Neural crest cell (in vitro differentiated cells): ENCODE measurements around the gene OSM. TPM values are rescaled to one million over a fixed set of nuclear protein-coding genes. Genes with fewer than 3 reads are reported as not detected.

Source experiments
- DNase-seq: peaks from one replicate; pipeline ENCODE4 v3.0.0; 2021; ENCODE audit warnings: low read depth, mixed read lengths, low spot score
- H3K27ac Mint-ChIP-seq: one replicate; pipeline ENCODE4 v1.8.0; 2021; ENCODE audit warnings: mild to moderate bottlenecking, mixed read lengths; ENCODE audit not compliant: unreplicated experiment
- H3K27me3 Mint-ChIP-seq: 2 replicates; pipeline ENCODE4 v1.8.0; 2021; ENCODE audit warnings: low read depth, mild to moderate bottlenecking, mixed read lengths
- H3K36me3 Mint-ChIP-seq: 2 replicates; pipeline ENCODE4 v1.8.0; 2021; ENCODE audit warnings: low read depth, mild to moderate bottlenecking, mixed read lengths
- H3K4me1 Mint-ChIP-seq: 2 replicates; pipeline ENCODE4 v1.8.0; 2021; ENCODE audit warnings: mixed read lengths
- H3K4me3 Mint-ChIP-seq: one replicate; pipeline ENCODE4 v1.8.0; 2021; ENCODE audit warnings: mild to moderate bottlenecking, mixed read lengths
- H3K9me3 Mint-ChIP-seq: 2 replicates; pipeline ENCODE4 v1.8.0; 2021; ENCODE audit warnings: mixed read lengths
- long read RNA-seq: library from polyadenylated mRNA; unstranded; transcript quantifications from one replicate; pipeline ENCODE4 v2.0.0, GENCODE V29; 2020
- total RNA-seq: library from RNA; stranded (reverse); gene quantifications from 2 replicates; pipeline ENCODE4 v1.2.1, GENCODE V29; 2021
- TF ChIP-seq, protein P1 (sequence below): fragments of 200-600 bp; sonication (generic); conservative IDR thresholded peaks from 2 replicates; pipeline ENCODE4 v1.5.0; 2021; ENCODE audit warnings: antibody characterized with exemption, mild to moderate bottlenecking

Gene OSM
- total RNA-seq: not detected in 2 replicates
- long read RNA-seq: 0 reads

- H3K4me1 Mint-ChIP-seq: peaks cover 5% of the 10 kb centered on the region
- no peak for DNase-seq
- H3K4me3 Mint-ChIP-seq: no peak within 1 kb of the TSS
- H3K27me3 Mint-ChIP-seq: no peaks in the 10 kb centered on the region
- H3K9me3 Mint-ChIP-seq: no peaks in the 10 kb centered on the region
- H3K36me3 Mint-ChIP-seq: no peaks in the 10 kb centered on the region
- TF ChIP-seq, protein P1, sequence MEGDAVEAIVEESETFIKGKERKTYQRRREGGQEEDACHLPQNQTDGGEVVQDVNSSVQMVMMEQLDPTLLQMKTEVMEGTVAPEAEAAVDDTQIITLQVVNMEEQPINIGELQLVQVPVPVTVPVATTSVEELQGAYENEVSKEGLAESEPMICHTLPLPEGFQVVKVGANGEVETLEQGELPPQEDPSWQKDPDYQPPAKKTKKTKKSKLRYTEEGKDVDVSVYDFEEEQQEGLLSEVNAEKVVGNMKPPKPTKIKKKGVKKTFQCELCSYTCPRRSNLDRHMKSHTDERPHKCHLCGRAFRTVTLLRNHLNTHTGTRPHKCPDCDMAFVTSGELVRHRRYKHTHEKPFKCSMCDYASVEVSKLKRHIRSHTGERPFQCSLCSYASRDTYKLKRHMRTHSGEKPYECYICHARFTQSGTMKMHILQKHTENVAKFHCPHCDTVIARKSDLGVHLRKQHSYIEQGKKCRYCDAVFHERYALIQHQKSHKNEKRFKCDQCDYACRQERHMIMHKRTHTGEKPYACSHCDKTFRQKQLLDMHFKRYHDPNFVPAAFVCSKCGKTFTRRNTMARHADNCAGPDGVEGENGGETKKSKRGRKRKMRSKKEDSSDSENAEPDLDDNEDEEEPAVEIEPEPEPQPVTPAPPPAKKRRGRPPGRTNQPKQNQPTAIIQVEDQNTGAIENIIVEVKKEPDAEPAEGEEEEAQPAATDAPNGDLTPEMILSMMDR: no peak
- H3K27ac Mint-ChIP-seq: no peak within 1 kb of the TSS
Measured at GRCh38 chr22:30266445-30267381, at the start of gene OSM. TSS of gene OSM (minus strand) at chr22:30266851. CDS start at chr22:30266799, 52 bp downstream.

DNA sequence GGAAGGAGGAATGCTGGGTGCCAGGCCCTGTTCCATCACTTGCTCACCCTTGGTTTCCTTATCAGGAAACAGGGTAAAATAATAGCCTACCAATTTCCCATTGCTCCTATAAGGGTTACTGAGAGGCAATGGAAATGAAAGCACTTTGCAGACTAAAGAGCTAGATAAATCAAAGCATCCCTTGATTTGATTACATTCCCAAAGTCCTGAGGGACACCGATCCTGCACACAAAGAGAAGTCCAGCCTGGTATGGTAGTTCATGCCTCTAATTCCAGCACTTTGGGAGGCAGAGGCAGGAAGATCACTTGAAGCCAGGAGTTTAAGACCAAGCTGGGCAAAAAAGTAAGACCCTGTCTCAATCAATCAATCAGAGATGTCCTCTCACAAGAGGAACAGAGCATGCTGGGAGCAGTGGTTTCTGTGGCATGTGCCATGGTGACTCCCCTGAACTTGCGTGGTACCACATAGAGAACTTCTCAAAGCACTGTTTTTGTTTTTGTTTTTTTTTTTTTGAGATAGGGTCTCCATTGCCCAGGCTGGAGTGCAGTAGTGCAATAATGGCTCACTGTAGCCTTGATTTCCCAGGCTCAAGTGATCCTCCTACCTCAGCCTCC lies 49.4 kb upstream of the OSM start:
- H3K4me3 Mint-ChIP-seq: no peak overlapping the region
- TF ChIP-seq, protein P1: no peak
- no peaks in the 10 kb centered on the region for H3K36me3 Mint-ChIP-seq

GRCh38 chr22:30314915-30315314 lies 48.3 kb upstream of the OSM start:
- H3K27me3 Mint-ChIP-seq: no peaks in the 10 kb centered on the region
- H3K4me3 Mint-ChIP-seq: no peak overlapping the region
- no peaks in the 10 kb centered on the region for H3K36me3 Mint-ChIP-seq
- TF ChIP-seq, protein P1: no peak
- no peak for DNase-seq
- H3K9me3 Mint-ChIP-seq: no peaks in the 10 kb centered on the region
- peaks cover 14% of the 10 kb centered on the region for H3K4me1 Mint-ChIP-seq
- H3K27ac Mint-ChIP-seq: no peak overlapping the region

More for the DNA sequence above, 49.4 kb upstream of the OSM start:
- peaks cover 14% of the 10 kb centered on the region for H3K4me1 Mint-ChIP-seq
- H3K9me3 Mint-ChIP-seq: no peaks in the 10 kb centered on the region
- H3K27me3 Mint-ChIP-seq: no peaks in the 10 kb centered on the region
- no peak for DNase-seq
- H3K27ac Mint-ChIP-seq: peak overlapping the region; percentile 79

GRCh38 chr22:30313527-30314363 lies 47.1 kb upstream of the OSM start:
- DNase-seq: no peak
- Mint-ChIP-seq H3K27ac (no peak overlapping the region), H3K4me3 (no peak overlapping the region), H3K4me1 (peaks cover 9% of the 10 kb centered on the region), H3K27me3 (no peaks in the 10 kb centered on the region), H3K9me3 (no peaks in the 10 kb centered on the region), H3K36me3 (no peaks in the 10 kb centered on the region)
- TF ChIP-seq, protein P1: no peak

- Mint-ChIP-seq H3K4me3 (no peak overlapping the region), H3K27me3 (no peaks in the 10 kb centered on the region), H3K27ac (no peak overlapping the region), H3K9me3 (no peaks in the 10 kb centered on the region), H3K4me1 (peaks cover 16% of the 10 kb centered on the region), H3K36me3 (no peaks in the 10 kb centered on the region)
- TF ChIP-seq, protein P1: no peak
- no peak for DNase-seq
Measured at GRCh38 chr22:30312053-30312452, 45.4 kb upstream of the OSM start.
